ENCODE results near the gene FADD. TPM values are rescaled to one million over a fixed set of nuclear protein-coding genes. Genes with fewer than 3 reads are reported as not detected.

FADD gene
- total and polyA plus RNA-seq, 4 donors, result 13.9 to 30.9 (median 26.1) TPM

DNA sequence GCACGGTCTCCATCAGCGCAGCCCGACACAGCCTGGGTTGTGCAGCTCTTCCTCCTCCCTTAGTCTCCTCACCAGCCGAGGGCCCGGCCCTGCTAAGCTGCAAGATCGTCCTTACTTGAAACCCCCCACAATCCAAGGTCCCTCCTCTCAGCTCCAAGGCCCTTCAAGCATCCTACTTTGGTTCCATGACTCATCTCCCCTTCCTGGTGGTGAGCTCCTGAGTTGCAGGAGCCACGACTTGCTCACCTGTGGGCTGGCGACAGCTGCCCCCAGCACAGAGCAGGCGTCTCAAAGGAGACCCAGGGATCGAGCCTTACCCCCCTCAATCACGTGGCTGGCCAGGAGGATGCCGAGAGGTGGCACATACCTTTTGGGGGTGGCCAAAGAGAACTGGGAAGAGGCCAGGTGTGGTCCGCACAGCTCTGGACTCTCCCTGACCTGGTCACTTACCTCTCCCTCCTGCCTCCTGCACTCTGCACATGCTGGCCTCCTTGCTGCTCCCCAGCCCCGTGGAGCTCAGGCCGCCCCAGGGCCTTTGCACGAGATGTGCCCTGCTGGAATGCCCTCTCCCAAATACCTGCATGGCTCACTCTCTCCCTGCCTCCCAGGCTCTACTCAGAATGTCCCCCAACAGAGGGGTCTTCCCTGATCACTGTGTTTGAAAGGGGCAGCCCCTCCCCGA is 35.2 kb upstream of the FADD start:
- DNase-seq (no peak), ATAC-seq (ENCODE audit: insufficient read depth, low FRiP score) (no peak)
- no peaks in the 10 kb centered on the region for H3K36me3 ChIP-seq (ENCODE audit: control insufficient read depth in 4 of 4, insufficient read depth in 4 of 4, low read length in 4 of 4)
- H3K27me3 ChIP-seq (ENCODE audit: control insufficient read depth in 3 of 3, insufficient read depth in 3 of 3, low read length in 2 of 3), result no peaks in the 10 kb centered on the region
- H3K4me3 ChIP-seq, result no peak overlapping the region
- TF ChIP-seq, protein P1, sequence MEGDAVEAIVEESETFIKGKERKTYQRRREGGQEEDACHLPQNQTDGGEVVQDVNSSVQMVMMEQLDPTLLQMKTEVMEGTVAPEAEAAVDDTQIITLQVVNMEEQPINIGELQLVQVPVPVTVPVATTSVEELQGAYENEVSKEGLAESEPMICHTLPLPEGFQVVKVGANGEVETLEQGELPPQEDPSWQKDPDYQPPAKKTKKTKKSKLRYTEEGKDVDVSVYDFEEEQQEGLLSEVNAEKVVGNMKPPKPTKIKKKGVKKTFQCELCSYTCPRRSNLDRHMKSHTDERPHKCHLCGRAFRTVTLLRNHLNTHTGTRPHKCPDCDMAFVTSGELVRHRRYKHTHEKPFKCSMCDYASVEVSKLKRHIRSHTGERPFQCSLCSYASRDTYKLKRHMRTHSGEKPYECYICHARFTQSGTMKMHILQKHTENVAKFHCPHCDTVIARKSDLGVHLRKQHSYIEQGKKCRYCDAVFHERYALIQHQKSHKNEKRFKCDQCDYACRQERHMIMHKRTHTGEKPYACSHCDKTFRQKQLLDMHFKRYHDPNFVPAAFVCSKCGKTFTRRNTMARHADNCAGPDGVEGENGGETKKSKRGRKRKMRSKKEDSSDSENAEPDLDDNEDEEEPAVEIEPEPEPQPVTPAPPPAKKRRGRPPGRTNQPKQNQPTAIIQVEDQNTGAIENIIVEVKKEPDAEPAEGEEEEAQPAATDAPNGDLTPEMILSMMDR (IDR thresholded peaks at IDR 0.05; ENCODE audit: control extremely low read depth, extremely low read depth), result no peak
- H3K9me3 ChIP-seq (ENCODE audit: control insufficient read depth in 4 of 4, insufficient read depth in 3 of 4, low read length in 3 of 4), result no peaks in the 10 kb centered on the region
- H3K27ac ChIP-seq (ENCODE audit: low read depth in 1 of 2, low read length in 1 of 2), result no peak overlapping the region
- no peaks in the 10 kb centered on the region for H3K4me1 ChIP-seq (ENCODE audit: control insufficient read depth in 5 of 5, insufficient read depth in 5 of 5, low read length in 5 of 5)
- H3K9ac ChIP-seq (ENCODE audit: insufficient read depth in 1 of 2, low read length in 2 of 2), result no peak overlapping the region
- WGBS, 2 donors, result 87 to 92% methylated on average over 17 of the region's 17 CpGs

DNA sequence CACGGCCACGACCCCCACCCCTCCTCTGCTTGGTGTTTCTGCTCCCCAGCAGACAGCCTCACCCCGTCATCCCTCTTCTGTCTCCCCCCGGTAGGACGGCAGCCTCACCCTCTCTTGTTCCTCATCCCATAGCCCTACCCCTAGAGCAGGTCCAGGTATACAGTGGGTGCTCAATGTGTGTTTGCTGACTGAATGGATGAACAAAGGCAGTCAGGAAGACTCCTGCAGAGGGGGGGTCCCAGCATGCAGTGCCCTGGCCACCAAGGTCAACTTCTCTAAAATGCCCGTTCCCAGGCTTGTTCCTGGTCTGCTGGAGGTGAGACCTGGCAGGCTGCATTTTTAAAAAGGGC is 34.7 kb upstream of the FADD start:
- H3K9me3 ChIP-seq (ENCODE audit: control insufficient read depth in 4 of 4, insufficient read depth in 3 of 4, low read length in 3 of 4), result no peaks in the 10 kb centered on the region
- H3K36me3 ChIP-seq (ENCODE audit: control insufficient read depth in 4 of 4, insufficient read depth in 4 of 4, low read length in 4 of 4), result no peaks in the 10 kb centered on the region
- TF ChIP-seq, protein P1 (IDR thresholded peaks at IDR 0.05; ENCODE audit: control extremely low read depth, extremely low read depth), result no peak
- WGBS, 2 donors, result 74 to 94% methylated on average over 6 of the region's 6 CpGs
- no peak overlapping the region for H3K27ac ChIP-seq (ENCODE audit: low read depth in 1 of 2, low read length in 1 of 2)
- no peaks in the 10 kb centered on the region for H3K4me1 ChIP-seq (ENCODE audit: control insufficient read depth in 5 of 5, insufficient read depth in 5 of 5, low read length in 5 of 5)
- no peak for DNase-seq
- no peak overlapping the region for H3K4me3 ChIP-seq
- no peaks in the 10 kb centered on the region for H3K27me3 ChIP-seq (ENCODE audit: control insufficient read depth in 3 of 3, insufficient read depth in 3 of 3, low read length in 2 of 3)
- no peak overlapping the region for H3K9ac ChIP-seq (ENCODE audit: insufficient read depth in 1 of 2, low read length in 2 of 2)
- ATAC-seq (ENCODE audit: insufficient read depth, low FRiP score), result no peak

DNA sequence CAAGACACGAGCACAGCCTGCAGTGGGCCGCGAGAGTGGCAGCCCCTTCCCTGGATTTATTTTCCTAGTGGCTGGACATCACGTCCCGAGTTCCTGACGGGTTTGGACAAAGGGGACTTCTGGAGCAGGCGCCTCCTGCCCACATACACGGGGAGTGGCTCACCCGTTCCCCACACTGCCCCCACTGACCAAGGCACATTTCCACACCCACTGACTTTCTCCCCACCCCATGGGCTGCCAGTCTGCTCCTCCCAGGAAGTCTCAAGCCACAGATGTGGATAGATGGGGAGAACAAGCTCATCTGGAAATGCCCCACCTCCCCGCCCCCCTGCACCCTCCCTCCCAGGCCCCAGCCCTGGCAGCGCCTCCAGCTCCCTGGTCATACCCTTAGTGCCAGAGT is 34.0 kb upstream of the FADD start:
- no peaks in the 10 kb centered on the region for H3K27me3 ChIP-seq (ENCODE audit: control insufficient read depth in 3 of 3, insufficient read depth in 3 of 3, low read length in 2 of 3)
- no peaks in the 10 kb centered on the region for H3K4me1 ChIP-seq (ENCODE audit: control insufficient read depth in 5 of 5, insufficient read depth in 5 of 5, low read length in 5 of 5)
- H3K9me3 ChIP-seq (ENCODE audit: control insufficient read depth in 4 of 4, insufficient read depth in 3 of 4, low read length in 3 of 4), result no peaks in the 10 kb centered on the region
- no peak overlapping the region for H3K9ac ChIP-seq (ENCODE audit: insufficient read depth in 1 of 2, low read length in 2 of 2)
- no peak overlapping the region for H3K27ac ChIP-seq (ENCODE audit: low read depth in 1 of 2, low read length in 1 of 2)
- WGBS, 2 donors, result 57 to 61% methylated on average over 11 of the region's 11 CpGs
- DNase-seq, result no peak
- TF ChIP-seq, protein P1 (IDR thresholded peaks at IDR 0.05; ENCODE audit: control extremely low read depth, extremely low read depth), result no peak
- ATAC-seq (ENCODE audit: insufficient read depth, low FRiP score), result no peak
- H3K36me3 ChIP-seq (ENCODE audit: control insufficient read depth in 4 of 4, insufficient read depth in 4 of 4, low read length in 4 of 4), result no peaks in the 10 kb centered on the region
- H3K4me3 ChIP-seq, result no peak overlapping the region

DNA sequence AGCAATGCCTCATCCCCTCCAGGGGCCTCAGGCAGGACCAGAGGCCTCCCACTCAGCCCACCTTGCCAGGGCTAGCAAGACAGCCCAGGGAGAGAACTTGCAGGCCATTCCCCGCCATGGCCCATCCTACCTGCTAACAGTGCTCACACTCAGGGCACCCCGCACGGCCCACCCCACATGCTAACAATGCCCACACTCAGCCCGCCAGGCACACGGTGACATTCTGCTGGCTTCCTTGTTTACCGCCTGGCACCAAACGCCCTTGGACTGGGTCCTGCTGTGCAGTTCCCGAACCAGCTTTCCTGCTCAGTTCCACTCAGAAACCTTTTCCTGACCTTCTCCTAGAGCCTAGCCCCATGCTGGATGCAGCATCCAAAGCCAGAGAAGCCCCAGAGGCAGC is 33.5 kb upstream of the FADD start:
- no peaks in the 10 kb centered on the region for H3K27me3 ChIP-seq (ENCODE audit: control insufficient read depth in 3 of 3, insufficient read depth in 3 of 3, low read length in 2 of 3)
- H3K9ac ChIP-seq (ENCODE audit: insufficient read depth in 1 of 2, low read length in 2 of 2), result no peak overlapping the region
- H3K27ac ChIP-seq (ENCODE audit: low read depth in 1 of 2, low read length in 1 of 2), result no peak overlapping the region
- no peaks in the 10 kb centered on the region for H3K9me3 ChIP-seq (ENCODE audit: control insufficient read depth in 4 of 4, insufficient read depth in 3 of 4, low read length in 3 of 4)
- TF ChIP-seq, protein P1 (IDR thresholded peaks at IDR 0.05; ENCODE audit: control extremely low read depth, extremely low read depth), result no peak
- no peak for ATAC-seq (ENCODE audit: insufficient read depth, low FRiP score)
- H3K4me3 ChIP-seq, result no peak overlapping the region
- DNase-seq, result no peak
- no peaks in the 10 kb centered on the region for H3K4me1 ChIP-seq (ENCODE audit: control insufficient read depth in 5 of 5, insufficient read depth in 5 of 5, low read length in 5 of 5)
- 76 to 83% methylated on average over 8 of the region's 8 CpGs for WGBS, 2 donors
- H3K36me3 ChIP-seq (ENCODE audit: control insufficient read depth in 4 of 4, insufficient read depth in 4 of 4, low read length in 4 of 4), result no peaks in the 10 kb centered on the region

Data from lung (tissue), 12 donors.